K562 (cell line): ENCODE data around the gene PSAP. TPM values are rescaled to one million over a fixed set of nuclear protein-coding genes. Genes with fewer than 3 reads are reported as not detected.
A peak's percentile ranks its signal among the peaks of the same experiment; 100 is the strongest.

Experiments
- ARID3B ChIP-seq: fragments of 250-450 bp; sonication (Bioruptor Pico); IDR thresholded peaks from 2 replicates; pipeline ENCODE4 v1.4.0; 2020; ENCODE audit warnings: borderline replicate concordance
- ELK1 ChIP-seq: sonication (generic); formaldehyde crosslinking; IDR thresholded peaks from 2 replicates; pipeline ENCODE4 v1.8.1; 2022; ENCODE audit warnings: missing genetic modification reagents
- LCOR ChIP-seq: sonication (generic); formaldehyde crosslinking; IDR thresholded peaks from 2 replicates; pipeline ENCODE4 v1.8.0; 2022; ENCODE audit warnings: mild to moderate bottlenecking, missing genetic modification reagents
- LEF1 ChIP-seq: fragments of 450-650 bp; IDR thresholded peaks from 2 replicates; pipeline ENCODE4 v1.6.1; 2016; ENCODE audit warnings: mild to moderate bottlenecking
- MCM5 ChIP-seq: fragments of 450-650 bp; IDR thresholded peaks from 2 replicates; pipeline ENCODE4 v1.6.1; 2016; ENCODE audit warnings: low read depth
- NRF1 ChIP-seq, 2 experiments: fragments of 450-650 bp; IDR thresholded peaks in 1 of 2; conservative IDR thresholded peaks in 1 of 2; 2 replicates each; pipeline ENCODE4 v1.6.1; 2014; ENCODE audit warnings: mild to moderate bottlenecking in 2 of 2
- POLR2H ChIP-seq: IDR thresholded peaks from 2 replicates; pipeline ENCODE4 v1.6.1; 2016; ENCODE audit warnings: missing genetic modification characterization, low read depth, mild to moderate bottlenecking, control low read depth, missing compliant biosample characterization, moderate library complexity
- PTRF ChIP-seq: fragments of 450-650 bp; IDR thresholded peaks from 2 replicates; pipeline ENCODE4 v1.6.1; 2016; ENCODE audit warnings: mild to moderate bottlenecking, missing genetic modification characterization, missing compliant biosample characterization
- RFX1 ChIP-seq: fragments of 450-650 bp; IDR thresholded peaks from 2 replicates; pipeline ENCODE4 v1.6.1; 2016; ENCODE audit warnings: mild to moderate bottlenecking, moderate library complexity
- SRSF1 ChIP-seq: fragments of 200-400 bp; formaldehyde crosslinking; IDR thresholded peaks from 2 replicates; pipeline ENCODE4 v1.6.1; 2017; ENCODE audit warnings: mild to moderate bottlenecking, low read depth, low read length, moderate library complexity
- TCF15 ChIP-seq: fragments of 250-450 bp; sonication (Bioruptor Pico); IDR thresholded peaks from 2 replicates; pipeline ENCODE4 v1.8.0; 2022; ENCODE audit warnings: moderate library complexity, mild to moderate bottlenecking, inconsistent platforms
- ZBED1 ChIP-seq: IDR thresholded peaks from 2 replicates; pipeline ENCODE4 v1.6.1; 2014
- ZFX ChIP-seq: sonication (generic); formaldehyde crosslinking; IDR thresholded peaks from 2 replicates; pipeline ENCODE4 v1.8.0; 2022; ENCODE audit warnings: mild to moderate bottlenecking, missing genetic modification reagents, moderate library complexity
- ZNF395 ChIP-seq: fragments of 200-800 bp; sonication (Bioruptor generic); IDR thresholded peaks from 2 replicates; pipeline ENCODE4 v1.6.1; 2017; ENCODE audit warnings: missing genetic modification characterization, missing compliant biosample characterization
- ZNF407 ChIP-seq: fragments of 450-650 bp; IDR thresholded peaks from 2 replicates; pipeline ENCODE4 v1.6.1; 2016; ENCODE audit warnings: low read depth
- ZNF436 ChIP-seq: fragments of 250-450, 450-650 bp; sonication (Bioruptor Pico); formaldehyde crosslinking; IDR thresholded peaks from 2 replicates; pipeline ENCODE4 v1.7.0; 2020; ENCODE audit warnings: mild to moderate bottlenecking
- polyA plus RNA-seq, 8 experiments: library from polyadenylated mRNA; depleted of rRNA in 4 of 8; stranded (reverse) in 5 of 8; unstranded in 3 of 8; fragments of >200 nt; fragmentation: Nextera tagmentation in 2 of 8; fragmentation: Illumina TruSeq in 1 of 8; extraction: Ambion mirVana in 2 of 8; extraction: Trizol in 1 of 8; gene quantifications; 2 replicates each; pipeline versions ENCODE4 v1.2.1 to v1.2.3, GENCODE V29; 2011 to 2014; ENCODE audit warnings: inconsistent platforms in 1 of 8, missing spikeins in 1 of 8
- total RNA-seq, 7 experiments: library from RNA; depleted of rRNA in 6 of 7; stranded (reverse); fragments of >200 nt in 6 of 7; fragmentation: Illumina TruSeq in 2 of 7; extraction: Trizol in 2 of 7; gene quantifications; 2 replicates each; pipeline versions ENCODE4 v1.2.1 to v1.2.3, GENCODE V29; 2011 to 2021; ENCODE audit warnings: low replicate concordance in 1 of 7

The PSAP gene
- total and polyA plus RNA-seq, 9 of the 15 experiments (the other 6 are each of a cell fraction or from before 2014, with no cell fraction given): 245 to 700 (median 429) TPM

GRCh38 chr10:71889388-71889987, 38.4 kb upstream of the PSAP start (continued):
- TF ChIP-seq SRSF1 (no peak), POLR2H (no peak), ZNF395 (CRISPR knock-in tag) (0 out of 2 replicates have a peak, but pooled peaks have one; percentile 13), RFX1 (no peak), MCM5 (no peak), LEF1 (no peak), ZNF436 (CRISPR knock-in tag) (no peak), ARID3B (CRISPR knock-in tag) (no peak), ZFX (CRISPR knock-in tag) (no peak), NRF1 (conservative IDR thresholded peaks at IDR 0.05 in 1 of 2, IDR thresholded peaks at IDR 0.05 in 1 of 2) (no peak), ZNF407 (no peak), PTRF (no peak), ZBED1 (no peak), TCF15 (CRISPR knock-in tag) (no peak), ELK1 (no peak), LCOR (CRISPR knock-in tag) (no peak)
- TF ChIP-seq, all 486 proteins: peak for 17
